ENCODE results near the gene LHFPL2.
"Not testable (repeated sequence)": the region's sequence is repeated elsewhere in the genome, so short reads cannot be mapped to it uniquely, and the experiment has no call there.

Gene LHFPL2

DNA sequence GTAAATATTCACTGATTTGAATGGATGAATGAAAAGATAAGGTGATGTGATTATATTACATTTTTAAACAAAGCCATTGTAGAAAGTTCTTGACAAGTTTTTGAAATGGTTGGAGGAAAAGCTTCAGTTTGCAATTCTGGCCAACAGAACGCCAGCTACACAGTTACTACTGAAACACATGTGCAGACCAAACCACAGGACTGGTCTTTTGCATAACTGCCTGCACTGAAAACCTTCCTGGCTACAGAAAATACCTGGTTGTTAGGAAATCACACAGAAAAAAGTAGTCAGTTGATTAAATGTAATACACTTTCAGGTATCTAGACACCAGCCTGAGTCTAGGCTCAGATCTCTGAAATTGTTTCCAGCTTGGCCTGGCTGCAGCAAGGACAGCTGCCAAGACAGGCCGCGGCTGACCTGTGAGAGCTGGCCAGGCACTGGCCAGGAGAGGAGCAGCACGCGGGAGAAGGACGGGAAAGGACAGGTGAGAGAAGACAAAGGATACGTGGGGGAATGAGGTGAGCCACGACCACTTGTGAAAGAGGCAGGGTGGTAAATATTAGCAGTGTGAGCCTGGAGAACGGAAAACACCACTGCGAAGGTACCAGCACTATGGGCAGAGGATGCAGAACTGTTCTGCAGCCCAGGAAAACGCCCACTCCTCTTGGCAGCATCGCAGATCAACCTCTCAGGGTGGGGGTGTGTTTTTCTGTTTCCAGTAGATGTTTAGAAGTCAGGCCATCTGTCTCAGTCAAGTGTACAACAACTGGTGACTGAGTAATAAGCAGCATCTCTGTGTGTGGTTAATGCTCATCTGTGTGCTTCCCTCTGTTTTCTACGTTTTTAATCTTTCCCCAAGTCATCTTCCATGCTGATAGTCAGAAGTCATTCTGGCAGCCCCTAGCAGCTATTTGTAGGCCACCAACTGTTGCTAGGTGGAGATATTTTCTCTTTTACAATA is 150.7 kb downstream of the LHFPL2 start:
- no peak for DNase-seq

DNA sequence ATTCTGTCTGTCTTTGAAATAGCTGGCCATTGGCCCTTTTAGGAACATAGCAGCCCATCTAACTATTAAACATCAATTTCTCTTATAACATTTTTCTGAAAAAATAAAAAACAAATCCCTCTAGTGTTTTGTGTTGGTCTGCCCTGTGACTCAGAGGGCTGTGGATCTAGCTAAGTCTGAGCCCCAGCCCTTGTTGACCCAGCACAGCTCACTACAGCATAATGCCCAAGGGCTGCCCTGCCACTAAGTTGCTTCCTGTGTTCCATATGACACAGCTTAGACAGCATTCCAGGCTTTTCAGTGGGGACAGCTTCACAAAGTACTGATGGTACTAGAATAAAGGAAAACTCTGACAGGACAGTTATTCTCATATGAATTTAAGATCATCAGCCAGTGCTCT is 152.2 kb downstream of the LHFPL2 start:
- DNase-seq: no peak

DNA sequence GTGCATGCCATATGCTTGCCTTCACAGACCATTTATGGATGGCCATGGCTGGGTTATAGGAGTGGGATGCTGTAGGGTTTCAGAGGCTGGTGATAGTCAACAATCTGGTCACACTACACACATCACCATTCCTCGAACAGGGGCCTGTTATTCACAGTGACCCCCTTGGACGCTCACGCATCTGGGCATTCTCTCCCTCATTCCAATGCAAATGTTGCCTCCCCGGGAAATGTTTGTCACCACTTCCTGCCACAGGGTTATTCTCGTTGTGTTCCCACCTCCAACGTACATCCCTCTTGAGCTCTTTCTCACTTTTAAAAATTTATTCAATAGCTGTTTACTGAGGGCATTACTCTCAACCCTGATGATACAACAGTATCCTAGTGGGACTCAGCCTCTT is 152.8 kb downstream of the LHFPL2 start:
- DNase-seq: no peak

DNA sequence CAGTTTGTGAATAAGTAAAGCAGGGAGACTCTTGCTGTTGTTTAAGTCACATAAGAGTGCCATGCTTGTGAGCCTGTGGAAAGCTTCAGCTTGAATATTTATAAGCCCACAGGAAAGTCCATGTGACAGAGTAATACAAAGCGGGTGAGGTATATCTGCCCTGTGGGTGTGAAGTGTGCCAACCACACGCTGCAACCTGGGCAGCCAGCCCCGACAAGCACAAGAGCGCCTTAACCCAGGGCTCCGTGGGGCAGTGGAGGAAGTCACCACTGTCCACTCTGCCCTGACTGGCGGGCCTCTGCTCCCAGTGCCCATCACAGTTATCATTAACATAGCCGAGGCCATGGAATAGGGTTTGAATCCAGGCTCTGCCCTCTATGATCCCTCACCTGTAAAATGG is 155.9 kb downstream of the LHFPL2 start:
- DNase-seq: no peak

DNA sequence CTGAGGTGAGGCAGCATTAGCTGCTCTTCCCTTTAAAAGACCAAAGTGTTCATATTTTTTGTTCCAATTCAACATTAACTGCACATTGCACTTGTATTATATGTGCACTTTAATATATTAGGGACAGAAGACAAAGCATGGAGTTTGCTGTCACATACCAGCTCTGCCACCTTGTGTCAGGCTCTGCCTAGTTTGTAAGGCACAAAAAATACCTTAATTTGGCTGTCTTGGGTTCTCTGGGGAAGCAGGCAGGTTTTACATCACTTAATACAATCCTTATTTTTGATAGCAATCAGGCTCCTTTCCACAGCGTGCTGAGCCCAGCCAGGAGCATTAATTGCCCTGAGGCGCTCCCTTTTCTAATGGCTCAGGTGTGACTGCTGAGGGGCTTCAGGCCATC is 156.3 kb downstream of the LHFPL2 start:
- DNase-seq: no peak

DNA sequence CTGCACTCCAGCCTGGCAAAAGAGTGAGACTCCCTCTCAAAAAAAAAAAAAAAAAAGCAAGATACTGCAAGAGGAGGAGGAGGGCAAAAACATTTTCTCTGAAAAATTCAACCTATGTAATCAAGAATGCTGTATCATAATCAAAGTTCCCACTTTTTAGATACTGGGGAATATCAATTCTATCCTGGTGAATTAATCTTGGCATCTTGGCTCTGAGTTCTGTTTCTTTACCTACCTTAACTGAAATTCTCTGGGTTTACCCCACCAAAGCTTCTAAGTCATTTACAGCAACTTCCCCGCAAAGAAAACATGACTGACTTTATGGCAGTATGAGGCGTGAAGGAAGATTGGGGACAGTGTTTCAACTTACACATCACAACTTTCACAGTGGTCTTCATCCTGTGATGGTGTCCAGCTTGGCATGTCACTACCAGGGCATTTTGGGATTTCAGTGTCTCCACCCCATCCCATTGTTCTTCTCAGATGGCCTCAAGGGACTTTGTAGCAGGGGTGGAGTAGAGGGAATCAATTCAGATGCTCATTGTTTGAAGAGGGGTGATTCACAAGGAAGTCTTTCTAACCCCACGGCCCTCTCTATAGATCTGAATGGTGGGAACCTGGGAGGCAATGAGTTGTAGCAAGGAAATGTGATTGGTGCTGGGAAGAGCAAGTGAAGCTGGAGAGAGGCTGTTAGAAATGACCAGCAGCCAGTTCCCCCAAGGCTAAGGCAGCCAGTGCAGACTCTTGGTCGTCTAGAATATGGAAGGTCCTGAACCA is 157.7 kb downstream of the LHFPL2 start:
- DNase-seq: no peak

DNA sequence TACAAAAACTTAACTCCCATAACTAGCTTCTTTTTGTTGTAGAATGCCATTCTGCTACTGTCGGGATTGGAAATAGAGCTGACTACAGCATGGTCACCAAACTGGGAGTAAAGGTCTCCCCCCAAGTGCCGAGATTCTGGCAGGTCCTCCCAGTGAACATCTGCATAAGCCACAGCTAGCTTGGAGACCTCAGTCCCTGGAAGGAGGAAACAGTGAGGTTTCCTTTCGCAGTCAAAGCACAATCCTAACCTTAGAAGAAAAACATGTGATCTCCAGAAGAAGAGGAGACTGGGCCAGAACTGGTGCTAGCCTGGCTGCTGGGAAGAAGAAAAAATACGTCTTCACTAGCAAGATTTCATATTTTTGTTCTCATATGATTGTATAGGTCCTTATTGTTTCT is 160.7 kb downstream of the LHFPL2 start:
- DNase-seq: no peak

DNA sequence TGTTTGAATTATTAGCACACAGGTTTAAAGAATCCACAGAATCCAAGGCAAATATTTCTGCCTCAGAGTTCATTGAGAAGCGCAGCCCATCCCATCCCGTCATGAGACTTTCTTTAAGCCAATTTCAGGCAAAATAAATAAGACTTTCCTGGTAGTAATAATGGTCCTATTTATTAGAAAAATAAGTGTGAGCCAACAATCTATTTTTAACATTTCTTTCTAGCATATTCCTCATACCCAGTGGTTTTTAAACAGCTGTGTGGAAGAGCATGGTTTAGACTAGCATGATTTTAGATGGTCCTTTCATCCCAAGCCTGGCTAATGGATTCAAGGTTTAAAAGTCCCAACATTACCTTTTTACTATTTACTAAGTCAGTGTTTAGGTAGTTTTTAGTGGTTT is 162.4 kb downstream of the LHFPL2 start:
- no peak for DNase-seq

DNA sequence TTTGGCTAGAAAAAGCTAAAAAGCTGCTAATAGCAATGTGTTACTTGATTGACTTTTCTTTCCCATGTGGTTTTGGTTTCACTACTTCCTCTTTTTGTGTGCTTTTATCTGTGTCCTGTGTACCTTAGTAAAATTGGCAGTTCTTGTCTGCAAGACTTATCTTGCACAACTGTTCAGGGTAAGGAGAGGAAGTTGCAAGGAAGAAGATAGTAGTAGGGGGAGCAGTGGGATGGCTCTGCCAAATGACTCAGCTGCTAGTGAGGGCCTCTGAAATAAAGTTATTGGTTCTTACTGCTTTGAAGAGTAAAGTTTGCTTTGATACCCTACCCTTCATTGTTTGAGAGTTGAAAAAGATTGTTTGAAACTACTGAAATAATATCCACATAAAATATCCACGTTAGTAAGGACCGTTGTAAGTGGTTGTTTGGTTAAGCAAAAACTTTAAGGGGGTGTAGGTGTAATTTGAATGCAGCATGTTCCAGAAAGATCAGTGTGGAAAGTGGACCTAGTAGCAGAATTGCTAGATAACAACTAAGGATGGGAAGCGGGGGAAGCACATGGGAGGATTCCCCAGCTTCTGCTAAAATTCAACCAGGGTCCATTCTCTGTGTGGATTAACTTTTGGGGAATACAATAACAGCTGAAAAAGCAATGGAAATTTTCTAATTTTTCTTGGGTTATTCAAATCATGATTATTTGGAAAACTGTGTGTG is 164.6 kb downstream of the LHFPL2 start:
- DNase-seq: no peak

DNA sequence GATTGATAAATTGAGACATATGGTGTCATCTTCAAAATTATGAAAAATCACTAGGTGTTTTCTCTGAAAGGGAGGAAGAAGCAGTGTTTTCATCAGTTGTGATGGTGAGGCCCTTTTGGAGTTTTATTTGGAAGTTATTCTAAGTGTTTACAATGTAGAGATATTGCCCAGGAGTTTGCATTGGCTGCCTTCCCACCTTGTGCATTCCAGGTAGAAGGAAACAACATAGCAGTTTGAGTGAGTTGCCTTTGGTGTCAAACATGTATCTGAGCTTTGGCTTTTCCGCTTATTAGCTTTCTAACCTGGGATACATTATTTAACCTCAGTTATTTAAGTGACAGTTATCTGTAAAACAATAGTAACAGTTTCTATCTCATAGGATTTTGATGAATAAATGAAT is 165.6 kb downstream of the LHFPL2 start:
- no peak for DNase-seq

DNA sequence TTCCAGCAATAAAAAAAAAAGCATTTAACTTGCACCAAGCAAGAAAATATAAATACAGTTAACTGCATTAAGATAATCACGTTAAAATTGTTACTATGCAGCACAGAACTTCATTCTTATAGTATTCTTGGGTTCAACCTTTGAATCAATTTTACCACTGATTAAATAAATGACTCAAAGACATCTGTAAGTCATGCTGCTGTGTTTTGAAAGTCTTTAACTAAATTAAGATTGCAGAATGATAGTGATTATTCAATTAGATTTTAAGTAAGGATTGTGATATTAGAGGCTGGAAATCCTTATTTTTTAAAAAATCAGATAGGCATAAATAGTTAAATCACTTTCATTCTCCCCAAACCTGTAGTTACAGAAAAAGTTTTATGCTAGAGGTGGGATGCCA is 171.8 kb downstream of the LHFPL2 start:
- no peak for DNase-seq

DNA sequence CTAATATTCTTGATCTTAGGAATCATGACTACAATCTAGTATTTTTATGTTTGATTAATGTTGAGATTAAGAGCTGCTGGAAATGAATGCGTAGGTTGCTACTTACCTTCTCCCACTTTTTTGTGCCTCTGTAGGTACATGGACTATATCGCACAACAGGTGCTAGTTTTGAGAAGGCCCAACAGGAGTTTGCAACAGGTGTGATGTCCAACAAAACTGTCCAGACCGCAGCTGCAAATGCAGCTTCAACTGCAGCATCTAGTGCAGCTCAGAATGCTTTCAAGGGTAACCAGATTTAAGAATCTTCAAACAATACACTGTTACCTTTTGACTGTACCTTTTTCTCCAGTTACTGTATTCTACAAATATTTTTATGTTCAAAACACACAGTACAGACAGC is 173.2 kb downstream of the LHFPL2 start:
- DNase-seq: no peak

DNA sequence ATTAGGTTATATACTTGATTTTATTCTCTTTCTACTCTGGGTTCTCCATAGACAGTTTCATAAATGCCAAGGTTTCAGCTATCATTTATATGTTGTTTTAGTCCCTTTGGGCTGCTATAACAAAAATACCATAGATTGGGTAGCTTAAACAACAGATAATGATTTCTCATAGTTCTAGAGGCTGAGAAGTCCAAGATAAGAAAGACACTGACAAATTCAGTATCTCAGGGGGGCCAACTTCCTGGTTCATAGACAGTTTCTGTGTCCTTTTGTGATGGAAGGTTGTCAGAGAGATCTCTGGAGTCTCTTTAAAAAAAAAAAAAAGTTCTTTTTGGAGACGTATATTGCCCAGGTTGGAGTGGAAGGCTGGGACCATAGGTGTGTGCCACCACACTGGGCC is 174.8 kb downstream of the LHFPL2 start:
- DNase-seq: no peak

DNA sequence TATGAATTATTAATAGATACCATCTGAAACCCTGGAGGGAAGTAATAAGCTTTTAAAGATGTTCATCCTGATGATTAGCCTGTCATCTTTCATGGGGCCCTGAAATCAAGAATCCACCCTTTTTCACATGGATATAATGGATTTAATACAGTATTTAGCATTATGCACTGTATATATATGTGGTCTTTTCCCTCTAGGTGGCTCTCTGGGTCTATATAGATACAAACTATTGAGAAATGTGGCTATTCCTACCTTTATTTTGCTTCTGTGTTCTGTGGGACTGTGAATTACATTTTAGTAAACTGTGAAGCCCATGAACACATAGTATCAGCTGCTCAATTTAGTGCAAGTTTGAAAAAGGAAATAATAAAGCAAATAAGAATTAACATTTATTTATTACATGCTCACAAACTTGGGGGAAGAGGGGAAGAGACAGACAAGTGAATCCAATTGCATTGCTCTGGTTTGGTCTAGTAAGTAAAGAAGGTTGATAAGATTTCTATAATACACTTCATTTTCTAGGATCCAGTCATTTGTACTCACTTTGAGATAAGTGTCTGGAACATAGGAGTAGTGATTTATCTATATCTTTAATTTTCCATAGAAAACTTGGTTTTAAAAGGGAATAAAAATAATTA is 176.0 kb downstream of the LHFPL2 start:
- no peak for DNase-seq

DNA sequence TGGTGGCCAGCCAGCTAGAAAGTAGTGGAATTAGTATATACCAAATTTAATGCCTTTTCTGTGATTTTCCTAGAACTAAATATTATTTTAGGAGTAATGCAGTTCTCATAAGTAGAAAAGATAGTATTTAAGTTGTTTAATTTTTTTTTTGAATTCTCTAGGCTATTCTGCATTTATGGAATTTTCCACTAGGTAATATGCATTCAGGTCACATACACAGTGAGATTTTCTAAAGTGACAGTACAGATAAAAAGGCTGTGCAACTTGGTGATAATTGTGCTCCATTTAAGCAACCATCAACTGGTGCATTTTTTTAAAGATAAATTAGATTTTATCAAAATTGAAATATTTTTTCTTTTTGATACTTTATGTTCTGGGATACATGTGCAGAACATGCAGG is 176.7 kb downstream of the LHFPL2 start:
- no peak for DNase-seq

DNA sequence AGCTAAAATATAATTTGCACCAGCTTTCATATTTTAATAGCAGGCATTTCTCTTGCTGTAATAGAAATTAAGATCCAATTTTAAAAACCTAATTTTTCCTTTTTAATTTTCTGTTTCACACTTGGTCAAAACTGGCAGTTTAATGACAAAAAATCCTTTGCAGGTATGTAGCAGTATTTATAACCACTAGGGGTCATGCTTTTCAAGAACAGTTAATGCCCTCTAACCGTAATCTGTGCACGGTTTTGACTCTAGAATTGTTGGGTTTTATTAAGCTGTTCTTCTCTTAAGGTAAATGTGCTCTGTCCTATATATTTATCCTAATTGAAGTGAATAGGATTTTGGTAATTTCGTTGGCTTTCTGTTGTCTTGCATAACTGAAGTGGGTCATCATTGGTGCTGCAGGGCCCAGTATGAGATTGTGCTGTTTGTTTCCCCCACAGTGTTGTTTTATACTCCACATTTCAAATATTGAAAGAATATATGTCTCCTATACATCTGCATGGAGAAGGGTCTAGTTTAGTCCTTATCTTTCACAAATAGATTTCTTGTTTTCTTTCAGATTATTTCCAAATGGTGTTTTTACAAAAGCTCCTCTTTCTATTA is 180.7 kb downstream of the LHFPL2 start:
- no peak for DNase-seq

DNA sequence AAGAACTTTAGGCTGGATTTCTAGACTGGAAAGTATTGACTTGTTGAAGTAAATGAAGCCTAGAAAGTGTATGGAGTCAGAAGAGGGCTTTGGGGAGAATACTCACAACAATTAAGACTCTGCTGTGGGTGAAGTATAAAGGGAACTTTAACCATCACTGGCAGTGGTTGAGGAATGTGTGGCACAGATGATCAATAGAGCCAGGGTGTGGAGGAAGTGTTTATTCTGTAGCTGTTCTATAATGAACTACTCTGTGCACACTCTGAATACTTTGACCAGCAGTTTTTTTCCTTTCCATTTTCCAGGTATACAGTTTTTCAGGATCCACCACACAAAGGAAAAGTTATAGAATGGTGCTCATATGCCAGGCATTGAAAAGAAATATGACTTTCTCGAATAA is 181.4 kb downstream of the LHFPL2 start:
- no peak for DNase-seq

DNA sequence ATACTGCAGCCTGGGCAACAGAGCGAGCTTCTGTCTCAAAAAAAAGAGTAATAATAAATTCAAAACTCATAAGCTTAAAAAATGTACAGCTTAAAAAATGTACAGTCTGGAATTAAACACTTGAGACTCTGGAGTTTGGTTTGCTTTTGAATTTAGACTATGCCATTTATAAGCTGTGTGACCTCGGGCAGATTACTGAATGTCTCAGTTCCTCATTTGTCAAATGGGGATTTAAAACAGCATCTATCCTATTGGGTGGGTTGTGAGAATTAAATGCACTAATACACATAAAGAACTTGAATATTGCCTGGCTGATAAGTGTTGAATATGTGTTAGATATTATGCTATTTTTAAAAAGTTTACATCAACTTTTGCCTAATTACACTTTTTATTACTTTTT is 189.7 kb downstream of the LHFPL2 start:
- DNase-seq: no peak

DNA sequence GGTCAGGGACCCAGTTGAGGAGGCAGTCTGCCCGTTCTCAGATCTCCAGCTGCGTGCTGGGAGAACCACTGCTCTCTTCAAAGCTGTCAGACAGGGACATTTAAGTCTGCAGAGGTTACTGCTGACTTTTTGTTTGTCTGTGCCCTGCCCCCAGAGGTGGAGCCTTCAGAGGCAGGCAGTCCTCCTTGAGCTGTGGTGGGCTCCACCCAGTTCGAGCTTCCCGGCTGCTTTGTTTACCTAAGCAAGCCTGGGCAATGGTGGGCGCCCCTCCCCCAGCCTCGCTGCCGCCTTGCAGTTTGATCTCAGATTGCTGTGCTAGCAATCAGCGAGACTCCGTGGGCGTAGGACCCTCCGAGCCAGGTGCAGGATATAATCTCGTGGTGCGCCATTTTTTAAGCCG is 191.1 kb downstream of the LHFPL2 start:
- not testable (repeated sequence) for DNase-seq

DNA sequence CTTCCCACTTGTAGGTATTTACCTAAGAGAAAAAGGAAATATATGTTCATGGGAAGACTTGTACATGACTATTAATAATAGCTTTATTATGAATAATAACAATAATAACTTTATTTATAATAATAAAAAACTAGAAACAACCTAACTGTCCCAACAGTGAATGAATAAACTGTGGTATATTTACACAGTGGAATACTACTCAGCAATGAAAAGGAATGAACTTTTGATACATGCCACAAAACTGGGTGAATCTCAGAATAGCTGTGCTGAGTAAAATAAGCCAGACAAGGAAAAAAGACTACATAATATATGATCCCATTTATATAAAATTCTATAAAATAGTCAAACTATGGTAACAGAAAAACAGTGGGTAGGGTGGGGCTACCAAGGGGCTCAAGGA is 199.5 kb downstream of the LHFPL2 start:
- DNase-seq: no peak

DNA sequence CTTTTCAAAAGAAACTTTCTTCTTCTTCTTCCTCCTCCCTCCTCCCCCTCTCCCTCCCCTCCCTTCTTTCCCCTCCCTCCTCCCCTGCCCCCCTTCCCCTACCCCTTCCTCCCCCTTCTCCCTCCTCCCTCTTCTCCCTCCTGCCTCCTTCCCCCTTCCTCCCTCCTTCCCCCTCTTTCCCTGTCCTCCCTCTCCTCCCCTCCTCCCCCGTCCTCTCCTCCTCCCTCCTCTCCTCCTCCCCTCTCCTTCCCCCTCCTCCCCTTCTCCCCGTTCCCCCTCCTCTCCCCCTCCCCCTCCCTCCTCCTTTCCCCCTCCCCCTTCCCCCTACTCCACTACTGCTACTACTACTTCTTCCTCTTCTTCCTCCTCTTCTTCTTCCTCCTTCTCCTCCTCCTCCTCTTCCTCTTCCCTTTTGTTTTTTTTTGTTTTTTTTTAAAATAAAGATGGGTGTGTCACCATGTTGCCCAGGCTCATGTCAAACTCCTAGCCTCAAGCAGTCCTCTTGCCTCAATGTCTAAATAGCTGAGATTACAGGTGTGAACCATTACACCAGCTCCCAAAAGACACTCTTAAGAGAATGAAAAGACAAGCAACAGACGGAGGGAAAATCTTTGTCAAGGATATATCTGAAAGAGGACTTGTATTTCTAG is 200.7 kb downstream of the LHFPL2 start:
- DNase-seq: no peak
